Endothelial cell of umbilical vein (primary cell): ENCODE data around the gene CFL1. TPM values are rescaled to one million over a fixed set of nuclear protein-coding genes. Genes with fewer than 3 reads are reported as not detected.
A peak's percentile ranks its signal among the peaks of the same experiment; 100 is the strongest.

Experiments used
- BruUV-seq: library from RNA; stranded (reverse); fragments of 400-500 nt; replicated peaks from 2 replicates; lab custom pipeline; 2021; lab: Mats Ljungman, UMichigan
- CTCF ChIA-PET: fragments of 300-600, 350-600 bp; sonication (Branson Sonifier 250); formaldehyde crosslinking; loops from one replicate; lab custom pipeline; 2021; ENCODE audit warnings: antibody characterized with exemption, inconsistent platforms; lab: Charles Lee
- POLR2A ChIA-PET: fragments of 300-600, 350-600 bp; sonication (Branson Sonifier 250); formaldehyde crosslinking; loops from one replicate; lab custom pipeline; 2021; ENCODE audit warnings: antibody characterized with exemption, inconsistent platforms; lab: Charles Lee
- DNase-seq: peaks from one replicate; pipeline ENCODE4 v3.0.0-alpha.2; 2011; ENCODE audit warnings: low read depth, low spot score
- FAIRE-seq: peaks from 2 replicates; lab custom pipeline; 2011; peaks lifted over from hg19 to GRCh38; lab: Jason Lieb, UNC
- H2AFZ ChIP-seq: 2 replicates; pipeline ENCODE4 v1.6.0; 2012; ENCODE audit warnings: low read depth, low read length, control low read depth, inconsistent platforms
- H3K27ac ChIP-seq: 2 replicates; pipeline ENCODE4 v1.5.1; 2011; ENCODE audit warnings: low read depth, mild to moderate bottlenecking, control low read depth, low read length, moderate library complexity; ENCODE audit not compliant: insufficient read depth
- H3K27me3 ChIP-seq, 2 experiments: 2 replicates each; pipeline versions ENCODE4 v1.6.0 to v1.6.1; 2011; ENCODE audit warnings: low read length in 2 of 2, mixed read lengths in 1 of 2; ENCODE audit not compliant: control insufficient read depth in 2 of 2, insufficient read depth in 2 of 2
- H3K36me3 ChIP-seq, 2 experiments: 2 replicates in 1 of 2; 3 replicates in 1 of 2; pipeline ENCODE4 v1.5.1; 2011; ENCODE audit warnings: low read length in 2 of 2, mild to moderate bottlenecking in 1 of 2, moderate library complexity in 1 of 2; ENCODE audit not compliant: control insufficient read depth in 2 of 2, insufficient read depth in 2 of 2; ENCODE audit errors: extremely low read depth in 1 of 2
- H3K4me1 ChIP-seq: 3 replicates; pipeline ENCODE4 v1.5.1; 2011; ENCODE audit warnings: mild to moderate bottlenecking, low read length; ENCODE audit not compliant: control insufficient read depth, insufficient read depth; ENCODE audit errors: extremely low read depth
- H3K4me2 ChIP-seq: 2 replicates; pipeline ENCODE4 v1.6.1; 2011; ENCODE audit warnings: low read length, control low read depth, mixed read lengths; ENCODE audit not compliant: insufficient read depth
- H3K4me3 ChIP-seq, 3 experiments: fragments of 200-600 bp in 1 of 3; sonication (generic), shearing (Covaris generic) in 1 of 3; replicated peaks in 1 of 3; 2 replicates each; pipeline ENCODE4 v1.5.1; 2011 to 2016; ENCODE audit warnings: control low read depth in 3 of 3, low read length in 3 of 3, mild to moderate bottlenecking in 2 of 3, inconsistent platforms in 1 of 3, low read depth in 1 of 3, moderate library complexity in 1 of 3; ENCODE audit not compliant: insufficient read depth in 1 of 3
- H3K79me2 ChIP-seq: 2 replicates; pipeline ENCODE4 v1.6.0; 2012; ENCODE audit warnings: low read length, inconsistent platforms; ENCODE audit not compliant: control insufficient read depth, insufficient read depth
- H3K9ac ChIP-seq: replicated peaks from 2 replicates; pipeline ENCODE3; 2011; ENCODE audit warnings: low read length, control low read depth; ENCODE audit not compliant: insufficient read depth; ENCODE audit errors: extremely low read depth
- H3K9me1 ChIP-seq: replicated peaks from 3 replicates; pipeline ENCODE4 v1.6.0; 2011; ENCODE audit warnings: mild to moderate bottlenecking, low read length; ENCODE audit not compliant: control insufficient read depth, insufficient read depth; ENCODE audit errors: extremely low read depth
- H3K9me3 ChIP-seq: replicated peaks from 2 replicates; pipeline ENCODE4 v1.5.1; 2012; ENCODE audit warnings: low read length, inconsistent platforms; ENCODE audit not compliant: control insufficient read depth, insufficient read depth
- H4K20me1 ChIP-seq: replicated peaks from 2 replicates; pipeline ENCODE3; 2011; ENCODE audit warnings: mild to moderate bottlenecking, low read length; ENCODE audit not compliant: control insufficient read depth, insufficient read depth; ENCODE audit errors: extremely low read depth
- EZH2 ChIP-seq: IDR thresholded peaks from 2 replicates; pipeline ENCODE4 v1.6.1; 2012; ENCODE audit warnings: borderline replicate concordance, low read depth, mild to moderate bottlenecking, moderate library complexity, low read length, inconsistent platforms; ENCODE audit not compliant: severe bottlenecking
- FOS ChIP-seq: IDR thresholded peaks from 2 replicates; pipeline ENCODE4 v1.6.1; 2011; ENCODE audit warnings: mild to moderate bottlenecking, low read length, moderate library complexity, borderline replicate concordance; ENCODE audit not compliant: insufficient read depth
- GATA2 ChIP-seq: IDR thresholded peaks from 2 replicates; pipeline ENCODE4 v1.7.0; 2011; ENCODE audit warnings: low read depth, mild to moderate bottlenecking, moderate library complexity, mixed read lengths, low read length; ENCODE audit not compliant: insufficient read length, insufficient read depth
- JUN ChIP-seq: IDR thresholded peaks from 2 replicates; pipeline ENCODE4 v1.6.1; 2011; ENCODE audit warnings: borderline replicate concordance, low read depth; ENCODE audit not compliant: insufficient read length, insufficient read depth
- MYC ChIP-seq: IDR thresholded peaks from one replicate; pipeline ENCODE4 v1.6.1; 2011; ENCODE audit warnings: mild to moderate bottlenecking, low read depth, low read length
- POLR2A ChIP-seq: IDR thresholded peaks from 2 replicates; pipeline ENCODE4 v1.6.1; 2012; ENCODE audit warnings: low read depth, mild to moderate bottlenecking, control low read depth, low read length
- POLR2AphosphoS5 ChIP-seq: IDR thresholded peaks from 2 replicates; pipeline ENCODE4 v1.6.1; 2012; ENCODE audit warnings: low read depth, mild to moderate bottlenecking, control low read depth, low read length, moderate library complexity; ENCODE audit not compliant: insufficient read depth
- dilution Hi-C: fragments of 300-500 bp; cut with MboI; formaldehyde crosslinking; loops from one replicate; pipeline ENCODE4 v1.15.0; 2019; ENCODE audit warnings: low sequenced_read_pairs; ENCODE audit not compliant: extremely low pct_ligation_motif_present
- intact Hi-C: fragments of 100-400 bp; cut with micrococcal nuclease; formaldehyde crosslinking; loops from one replicate; pipeline ENCODE4 v1.10.0; 2022
- polyA plus RNA-seq, 4 experiments: library from polyadenylated mRNA; depleted of rRNA in 3 of 4; stranded (reverse) in 3 of 4; unstranded in 1 of 4; fragments of >200 nt; gene quantifications; 2 replicates each; pipeline versions ENCODE4 v1.2.1 to v1.2.3, GENCODE V29; 2011 to 2012; ENCODE audit warnings: missing spikeins in 1 of 4
- total RNA-seq: library from RNA; stranded (reverse); gene quantifications from 2 replicates; pipeline ENCODE4 v1.2.3, GENCODE V29; 2021
- TF ChIP-seq, protein P1 (sequence below), 2 donors: IDR thresholded peaks; 1 replicate in 1 of 2; 2 replicates in 1 of 2; pipeline ENCODE4 v1.5.1; 2011; ENCODE audit warnings: low read length in 2 of 2, mild to moderate bottlenecking in 2 of 2, moderate library complexity in 2 of 2, control low read depth in 1 of 2, inconsistent platforms in 1 of 2, low read depth in 1 of 2; ENCODE audit not compliant: insufficient read depth in 1 of 2; ENCODE audit errors: extremely low read depth in 1 of 2
- TF ChIP-seq, protein P2 (sequence below): IDR thresholded peaks from 2 replicates; pipeline ENCODE4 v1.6.1; 2011; ENCODE audit not compliant: insufficient read depth, insufficient read length

CFL1 gene
- total and polyA plus RNA-seq, 2 donors (not counting 3 experiments of a cell fraction or from before 2014, with no cell fraction given), result 1,844 to 2,403 TPM

DNA sequence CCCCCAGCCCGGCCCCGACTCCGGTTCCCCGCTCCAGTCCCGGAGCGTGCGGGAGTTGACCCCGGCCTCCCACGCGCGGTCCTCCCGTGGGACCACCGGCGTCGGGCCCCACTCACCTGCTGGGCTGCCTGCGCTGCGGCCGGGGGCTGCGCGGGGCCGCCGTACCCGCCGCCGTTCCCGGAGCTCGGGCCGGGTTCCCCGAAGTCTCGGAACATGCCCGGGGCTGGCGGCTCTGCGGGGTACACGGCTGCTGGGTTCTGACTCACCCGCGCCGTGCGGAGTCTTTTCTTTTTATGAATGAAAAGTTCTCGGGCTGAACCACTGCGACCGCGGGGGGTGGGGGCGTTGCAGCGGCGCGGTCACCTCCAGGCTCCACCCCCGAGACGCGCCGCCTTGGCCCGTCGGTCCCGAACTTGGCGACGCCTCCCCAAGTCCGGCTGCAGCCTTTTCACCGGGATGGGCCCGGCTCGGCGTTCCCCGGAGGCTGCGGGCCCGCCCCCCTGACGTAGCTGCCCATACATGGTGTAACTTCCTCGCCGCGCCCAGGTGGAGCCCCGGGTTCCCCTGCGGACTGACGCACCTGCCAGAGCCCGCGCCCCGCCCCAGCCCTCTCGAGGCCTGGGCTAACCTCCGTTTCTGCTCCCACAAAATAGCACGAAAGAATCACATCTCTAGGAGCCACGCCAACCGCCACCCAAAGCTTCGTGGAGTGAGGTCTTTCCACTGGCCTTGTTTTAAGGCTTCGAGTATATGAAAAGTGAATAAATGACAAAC lies 42.3 kb upstream of the CFL1 start, which contains the start of gene FOSL1:
FOSL1 (minus strand) TSS at position 264 of the 774 bp plus-strand sequence; CDS start at position 215, 49 bp downstream.
- Histone ChIP-seq H3K9ac (peak within 1 kb of the TSS; percentile 99), H3K4me3 (peak within 1 kb of the TSS; percentile 58 to 79 (median 69)), H3K4me1 (peaks cover 40% of the 10 kb centered on the region), H2AFZ (peak within 1 kb of the TSS; percentile 7), H3K9me3 (no peaks in the 10 kb centered on the region), H3K27me3 (no peaks in the 10 kb centered on the region), H3K4me2 (peak within 1 kb of the TSS; percentile 56), H3K9me1 (no peaks in the 10 kb centered on the region), H3K27ac (peak within 1 kb of the TSS; percentile 87), H4K20me1 (no peaks in the 10 kb centered on the region), H3K79me2 (peaks cover 47% of the 10 kb centered on the region), H3K36me3 (peaks cover 5 to 6% of the 10 kb centered on the region in 2 experiments)
- peak; percentile 94 for DNase-seq
- dilution Hi-C loops, result no loop called here
- intact Hi-C loops, result loop anchor here (1.0 kb wide), 1 partner anchor 15 kb away; no protein-coding TSS in a partner anchor
- CTCF ChIA-PET, result interaction anchor here (1.0 to 6.2 kb wide), 4 partner anchors 10 to 16 kb away, joined by 4 to 69 read pairs (median 15); partner anchors contain the start of genes CCDC85B and FIBP
- POLR2A ChIA-PET, result interaction anchor here (0.8 to 4.2 kb wide), 6 partner anchors 9 to 18 kb away, joined by 4 to 29 read pairs (median 6); partner anchors contain the start of genes CCDC85B and FIBP
- peak; percentile 94 for FAIRE-seq
- peak; percentile 99 for TF ChIP-seq POLR2A
- TF ChIP-seq JUN, result no peak
- TF ChIP-seq GATA2, result no peak
- TF ChIP-seq EZH2, result no peak
- TF ChIP-seq MYC, result no peak
- TF ChIP-seq, protein P1, sequence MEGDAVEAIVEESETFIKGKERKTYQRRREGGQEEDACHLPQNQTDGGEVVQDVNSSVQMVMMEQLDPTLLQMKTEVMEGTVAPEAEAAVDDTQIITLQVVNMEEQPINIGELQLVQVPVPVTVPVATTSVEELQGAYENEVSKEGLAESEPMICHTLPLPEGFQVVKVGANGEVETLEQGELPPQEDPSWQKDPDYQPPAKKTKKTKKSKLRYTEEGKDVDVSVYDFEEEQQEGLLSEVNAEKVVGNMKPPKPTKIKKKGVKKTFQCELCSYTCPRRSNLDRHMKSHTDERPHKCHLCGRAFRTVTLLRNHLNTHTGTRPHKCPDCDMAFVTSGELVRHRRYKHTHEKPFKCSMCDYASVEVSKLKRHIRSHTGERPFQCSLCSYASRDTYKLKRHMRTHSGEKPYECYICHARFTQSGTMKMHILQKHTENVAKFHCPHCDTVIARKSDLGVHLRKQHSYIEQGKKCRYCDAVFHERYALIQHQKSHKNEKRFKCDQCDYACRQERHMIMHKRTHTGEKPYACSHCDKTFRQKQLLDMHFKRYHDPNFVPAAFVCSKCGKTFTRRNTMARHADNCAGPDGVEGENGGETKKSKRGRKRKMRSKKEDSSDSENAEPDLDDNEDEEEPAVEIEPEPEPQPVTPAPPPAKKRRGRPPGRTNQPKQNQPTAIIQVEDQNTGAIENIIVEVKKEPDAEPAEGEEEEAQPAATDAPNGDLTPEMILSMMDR (IDR thresholded peaks at IDR 0.05; ENCODE audit: extremely low read depth in 1 of 2, insufficient read depth in 1 of 2, low read depth in 1 of 2, low read length in 2 of 2), result no peak
- peak; percentile 82 for TF ChIP-seq FOS
- TF ChIP-seq, protein P2, sequence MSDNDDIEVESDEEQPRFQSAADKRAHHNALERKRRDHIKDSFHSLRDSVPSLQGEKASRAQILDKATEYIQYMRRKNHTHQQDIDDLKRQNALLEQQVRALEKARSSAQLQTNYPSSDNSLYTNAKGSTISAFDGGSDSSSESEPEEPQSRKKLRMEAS, result no peak
- TF ChIP-seq POLR2AphosphoS5, result peak; percentile 100
- BruUV-seq, result no TSS peak
